Hematopoietic multipotent progenitor cell treated with erythropoietin and hydrocortisone succinate and interleukin-3 and kit ligand, for 4 days (in vitro differentiated cells): ENCODE data around the gene SERPINB3.
A peak's percentile ranks its signal among the peaks of the same experiment; 100 is the strongest.
"Not testable (repeated sequence)": the region's sequence is repeated elsewhere in the genome, so short reads cannot be mapped to it uniquely, and the experiment has no call there.

Experiments
- DNase-seq: peaks from one replicate; pipeline ENCODE4 v3.0.0-alpha.2; 2015

The SERPINB3 gene

GRCh38 chr18:63644694-63645093 is 17.0 kb downstream of the SERPINB3 start:
- DNase-seq: not testable (repeated sequence)

- not testable (repeated sequence) for DNase-seq
Measured at GRCh38 chr18:63644142-63644541, 17.6 kb downstream of the SERPINB3 start, which contains the start of gene SERPINB4. TSS of gene SERPINB4 (minus strand) at chr18:63644256. CDS start at chr18:63643577, 679 bp downstream.

DNA sequence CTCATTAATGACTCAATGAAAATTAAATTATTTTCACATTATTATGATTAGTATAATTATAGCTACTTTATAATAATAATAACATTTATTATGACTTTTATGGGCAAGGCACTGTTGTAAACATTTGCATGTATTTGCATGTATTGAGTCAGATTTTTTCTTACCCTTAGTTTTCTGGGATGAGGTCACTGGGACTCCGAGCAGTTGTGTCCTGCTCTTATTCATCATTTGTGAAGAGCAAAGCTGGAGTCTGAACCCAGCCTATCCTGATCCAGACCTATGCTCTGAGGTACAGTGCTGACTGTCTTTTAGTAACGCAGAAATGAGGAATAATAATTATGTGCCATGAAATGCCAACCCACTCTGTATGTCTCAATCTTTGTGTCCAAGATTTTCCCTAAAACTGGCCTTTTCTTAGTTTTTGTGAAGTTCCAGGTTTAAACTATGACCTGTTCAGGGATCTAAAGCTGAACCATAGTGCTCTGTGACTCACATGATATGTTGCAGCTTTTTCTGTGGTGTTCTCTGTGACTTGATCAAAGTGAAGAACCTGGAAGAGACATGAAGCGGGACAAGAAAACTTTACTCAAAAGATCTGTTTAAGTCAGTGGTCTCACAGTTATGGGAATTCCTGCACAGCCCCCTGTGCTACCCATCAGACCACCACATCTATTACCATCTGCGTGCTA is 18.9 kb downstream of the SERPINB3 start:
- not testable (repeated sequence) for DNase-seq

DNA sequence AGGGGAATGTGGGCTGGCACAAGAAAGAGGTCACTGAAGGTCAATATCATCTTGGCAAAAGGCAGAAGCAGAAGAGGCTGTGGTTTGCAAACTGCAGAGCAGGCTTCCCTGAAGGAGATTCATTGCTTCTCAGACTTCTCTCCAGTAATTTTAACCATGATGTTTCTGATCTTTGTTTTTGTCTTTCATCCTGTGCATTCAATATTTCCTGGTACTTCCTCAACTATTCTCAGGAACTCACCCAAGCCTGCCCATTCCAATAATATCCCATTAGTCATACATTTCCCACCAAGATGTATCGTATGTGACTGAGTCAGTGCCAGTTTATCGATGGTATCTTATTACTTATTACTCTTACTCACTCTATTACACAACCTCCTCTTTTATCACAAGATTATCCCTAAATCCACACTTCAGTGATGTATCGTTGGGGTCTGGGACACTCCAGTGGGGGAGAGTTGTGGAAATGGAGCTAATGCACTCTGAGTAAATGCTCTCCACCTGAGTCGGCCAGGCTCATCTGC is 20.5 kb downstream of the SERPINB3 start:
- not testable (repeated sequence) for DNase-seq

GRCh38 chr18:63637703-63638102 is 24.0 kb downstream of the SERPINB3 start:
- DNase-seq: no peak

DNA sequence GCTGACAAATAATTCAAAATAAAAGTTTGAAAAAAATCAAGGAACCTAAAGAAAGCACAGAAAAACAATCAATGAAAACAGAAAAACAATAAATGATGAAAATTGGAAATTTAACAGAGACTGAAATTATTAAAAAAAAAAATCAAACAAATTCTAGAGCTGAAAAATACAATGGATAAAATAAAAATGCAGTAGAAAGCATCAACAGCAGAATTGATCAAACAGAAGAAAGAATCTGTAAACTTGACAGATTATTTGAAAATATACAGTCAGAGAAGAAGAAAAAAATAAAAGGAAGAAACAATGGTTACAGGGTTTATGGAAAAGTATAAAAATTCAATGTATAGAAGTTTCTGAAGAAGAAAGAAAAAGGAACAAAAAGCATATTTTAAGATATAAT is 33.9 kb downstream of the SERPINB3 start:
- no peak for DNase-seq

DNA sequence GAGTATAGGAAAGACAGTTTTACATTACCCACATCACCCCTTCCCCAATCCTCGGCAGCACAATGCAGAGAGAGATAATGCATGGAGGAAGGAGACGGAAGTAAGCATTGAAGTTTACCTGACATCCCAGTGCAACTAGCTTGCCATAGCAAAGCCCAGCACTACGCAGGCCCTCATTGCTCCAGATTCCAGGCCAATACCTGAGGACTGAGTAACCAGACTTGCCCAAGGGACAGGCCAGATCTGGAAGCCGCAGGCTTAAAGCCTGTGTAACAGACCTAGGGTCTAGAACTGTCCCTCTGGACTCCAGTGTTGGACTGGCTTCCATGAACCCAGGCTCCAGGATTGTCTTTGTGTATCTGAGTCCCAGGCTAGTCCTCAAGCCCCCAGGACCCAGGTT is 35.3 kb downstream of the SERPINB3 start:
- no peak for DNase-seq

- no peak for DNase-seq
Measured at GRCh38 chr18:63624863-63625262, 36.8 kb downstream of the SERPINB3 start.

- DNase-seq: no peak
Measured at GRCh38 chr18:63619661-63620060, 42.0 kb downstream of the SERPINB3 start.

DNA sequence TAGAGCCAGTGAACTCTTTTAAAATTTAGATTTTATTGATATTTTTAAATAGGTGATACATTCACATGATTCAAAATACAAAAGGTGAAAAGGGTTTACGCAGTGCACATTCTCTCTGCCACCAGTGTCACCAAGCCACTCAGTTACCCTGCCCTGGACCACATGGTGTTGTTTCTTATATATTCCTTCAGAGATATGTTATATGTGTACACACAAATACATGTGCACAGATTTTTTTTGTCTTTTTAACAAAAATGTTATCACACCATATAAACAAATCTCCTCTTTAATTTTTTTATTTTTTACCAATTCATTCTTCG is 43.8 kb downstream of the SERPINB3 start:
- no peak for DNase-seq

GRCh38 chr18:63617049-63617914 is 44.4 kb downstream of the SERPINB3 start:
- DNase-seq: peak; percentile 22

DNA sequence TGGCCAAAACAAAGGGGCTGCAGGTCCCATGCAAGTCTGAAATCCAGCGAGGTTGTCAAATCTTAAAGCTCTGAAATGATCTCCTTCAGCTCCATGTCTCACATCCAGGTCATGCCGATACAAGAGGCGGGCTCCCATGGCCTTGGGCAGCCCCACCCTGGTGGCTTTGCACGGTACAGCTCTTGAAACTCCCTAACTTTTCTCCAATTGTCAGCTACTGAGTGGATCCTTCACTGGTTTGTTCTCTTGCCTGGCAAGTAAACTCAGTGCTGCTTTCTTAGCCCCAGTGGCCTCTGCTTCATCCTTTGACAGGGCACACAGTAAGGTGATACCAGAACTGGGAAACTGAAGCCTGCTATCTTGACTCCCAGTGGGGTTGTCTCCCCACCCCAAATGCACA is 48.3 kb downstream of the SERPINB3 start:
- DNase-seq: no peak

GRCh38 chr18:63606526-63606925 is 55.2 kb downstream of the SERPINB3 start:
- no peak for DNase-seq
